ENCODE data around the gene NPR2.

DNA sequence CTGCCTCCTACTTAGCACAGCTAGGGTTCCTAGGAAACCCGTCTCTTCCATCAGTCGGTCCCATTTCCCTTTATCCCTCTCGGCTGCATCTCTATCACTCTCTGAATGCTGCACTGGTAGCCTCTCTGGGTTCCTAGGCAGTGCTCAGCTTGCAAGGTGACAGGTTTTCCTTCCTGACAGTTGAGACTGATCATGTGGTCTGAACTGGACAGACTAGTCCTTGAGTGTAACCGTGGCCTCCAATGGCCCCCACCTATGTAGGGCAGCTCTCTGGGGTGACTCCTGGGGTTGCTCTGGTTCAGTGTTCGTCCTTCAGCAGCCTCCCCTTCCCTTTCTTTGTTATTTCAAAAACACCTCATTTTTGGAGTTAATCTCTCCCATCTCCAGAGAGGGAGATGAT is 41.4 kb downstream of the NPR2 start:
- TF ChIP-seq POLR2AphosphoS5 (IDR thresholded peaks at IDR 0.05) (no peak), CTCF (IDR thresholded peaks at IDR 0.05) (no peak)

Data from sigmoid colon (tissue), 4 donors.